Mesendoderm (in vitro differentiated cells): ENCODE measurements around the gene ADH1C.

Experiments
- DNase-seq: peaks from one replicate; pipeline ENCODE4 v3.0.0; 2013
- H2AK5ac ChIP-seq: 2 replicates; pipeline ENCODE4 v1.6.1; 2013; ENCODE audit warnings: low read length, inconsistent platforms
- H2BK120ac ChIP-seq: 2 replicates; pipeline ENCODE4 v1.6.1; 2013; ENCODE audit warnings: low read depth, mild to moderate bottlenecking, low read length, moderate library complexity, mixed read lengths
- H2BK15ac ChIP-seq: replicated peaks from 2 replicates; pipeline ENCODE4 v1.6.1; 2013; ENCODE audit warnings: low read depth, mild to moderate bottlenecking, moderate library complexity
- H2BK5ac ChIP-seq: 2 replicates; pipeline ENCODE4 v1.6.1; 2013; ENCODE audit warnings: low read length, inconsistent platforms
- H3K18ac ChIP-seq: 2 replicates; pipeline ENCODE4 v1.6.1; 2013; ENCODE audit warnings: mild to moderate bottlenecking, low read length, mixed read lengths
- H3K23ac ChIP-seq: one replicate; pipeline ENCODE4 v1.6.1; 2013; ENCODE audit warnings: low read length
- H3K27ac ChIP-seq: 2 replicates; pipeline ENCODE4 v1.5.1; 2013; ENCODE audit warnings: low read depth, mild to moderate bottlenecking, inconsistent platforms, low read length, moderate library complexity
- H3K27me3 ChIP-seq: 2 replicates; pipeline ENCODE4 v1.6.1; 2013; ENCODE audit warnings: low read length, control low read depth, mild to moderate bottlenecking, inconsistent platforms; ENCODE audit not compliant: insufficient read depth, poor library complexity
- H3K36me3 ChIP-seq: 2 replicates; pipeline ENCODE4 v1.6.1; 2013; ENCODE audit warnings: low read length, inconsistent platforms; ENCODE audit not compliant: control insufficient read depth, insufficient read depth
- H3K4ac ChIP-seq: one replicate; pipeline ENCODE4 v1.6.1; 2013; ENCODE audit warnings: low read depth, mild to moderate bottlenecking, low read length, moderate library complexity
- H3K4me1 ChIP-seq: 2 replicates; pipeline ENCODE4 v1.6.1; 2013; ENCODE audit warnings: low read depth, low read length, inconsistent platforms; ENCODE audit not compliant: control insufficient read depth
- H3K4me2 ChIP-seq: 2 replicates; pipeline ENCODE4 v1.6.1; 2013; ENCODE audit warnings: low read length
- H3K4me3 ChIP-seq: 2 replicates; pipeline ENCODE4 v1.5.1; 2013; ENCODE audit warnings: mild to moderate bottlenecking, low read length
- H3K56ac ChIP-seq: one replicate; pipeline ENCODE4 v1.6.1; 2013; ENCODE audit warnings: low read length
- H3K79me1 ChIP-seq: 2 replicates; pipeline ENCODE4 v1.6.1; 2013; ENCODE audit warnings: low read length, inconsistent platforms
- H3K79me2 ChIP-seq: 2 replicates; pipeline ENCODE4 v1.6.1; 2013; ENCODE audit warnings: mild to moderate bottlenecking, low read length; ENCODE audit not compliant: control insufficient read depth, insufficient read depth
- H3K9ac ChIP-seq: 2 replicates; pipeline ENCODE4 v1.6.1; 2013; ENCODE audit warnings: low read length, inconsistent platforms
- H4K5ac ChIP-seq: one replicate; pipeline ENCODE4 v1.6.1; 2013; ENCODE audit warnings: low read length
- H4K8ac ChIP-seq: one replicate; pipeline ENCODE4 v1.6.1; 2013; ENCODE audit warnings: low read depth, mild to moderate bottlenecking, control low read depth, low read length, moderate library complexity
- WGBS: extraction: QIAGEN DNeasy Blood & Tissue Kit; methylation state at CpG from one replicate; pipeline ENCODE4 v1.1.7; 2013; ENCODE audit warnings: low lambda C conversion rate, missing lambda C conversion rate; ENCODE audit not compliant: insufficient coverage; ENCODE audit errors: extremely low coverage; 5-methylcytosine and 5-hydroxymethylcytosine counted together

ADH1C gene

GRCh38 chr4:99362768-99363167 is 10.2 kb upstream of the ADH1C start:
- no peak overlapping the region for H3K27ac ChIP-seq
- no peak overlapping the region for H2BK15ac ChIP-seq
- H3K79me1 ChIP-seq = no peaks in the 10 kb centered on the region
- DNase-seq = no peak
- H3K36me3 ChIP-seq = no peaks in the 10 kb centered on the region
- H4K5ac ChIP-seq = no peak overlapping the region
- no peak overlapping the region for H3K4me3 ChIP-seq
- no peak overlapping the region for H3K18ac ChIP-seq
- H4K8ac ChIP-seq = no peak overlapping the region
- H3K9ac ChIP-seq = no peak overlapping the region
- H3K4me2 ChIP-seq = no peak overlapping the region
- no peak overlapping the region for H3K56ac ChIP-seq
- H3K23ac ChIP-seq = no peak overlapping the region
- no peak overlapping the region for H2AK5ac ChIP-seq
- no peaks in the 10 kb centered on the region for H3K4me1 ChIP-seq
- no peaks in the 10 kb centered on the region for H3K27me3 ChIP-seq
- no peaks in the 10 kb centered on the region for H3K79me2 ChIP-seq
- H2BK120ac ChIP-seq = no peak overlapping the region
- no peak overlapping the region for H3K4ac ChIP-seq
- H2BK5ac ChIP-seq = no peak overlapping the region

GRCh38 chr4:99361899-99362275 is 9.3 kb upstream of the ADH1C start:
- Histone ChIP-seq H4K5ac (no peak overlapping the region), H3K4ac (no peak overlapping the region), H2BK120ac (no peak overlapping the region), H3K4me2 (no peak overlapping the region), H3K9ac (no peak overlapping the region), H3K27ac (no peak overlapping the region), H3K4me3 (no peak overlapping the region), H3K18ac (no peak overlapping the region), H3K23ac (no peak overlapping the region), H3K79me1 (no peaks in the 10 kb centered on the region), H3K56ac (no peak overlapping the region), H3K79me2 (no peaks in the 10 kb centered on the region), H3K4me1 (no peaks in the 10 kb centered on the region), H4K8ac (no peak overlapping the region), H2BK5ac (no peak overlapping the region), H3K27me3 (no peaks in the 10 kb centered on the region), H3K36me3 (no peaks in the 10 kb centered on the region), H2AK5ac (no peak overlapping the region), H2BK15ac (no peak overlapping the region)
- DNase-seq = no peak

GRCh38 chr4:99361268-99361898 is 8.8 kb upstream of the ADH1C start:
- DNase-seq = no peak
- H3K56ac ChIP-seq = no peak overlapping the region
- no peaks in the 10 kb centered on the region for H3K27me3 ChIP-seq
- H3K4me2 ChIP-seq = no peak overlapping the region
- no peaks in the 10 kb centered on the region for H3K36me3 ChIP-seq
- no peak overlapping the region for H3K27ac ChIP-seq
- no peak overlapping the region for H3K23ac ChIP-seq
- H2BK5ac ChIP-seq = no peak overlapping the region
- no peak overlapping the region for H3K18ac ChIP-seq
- no peaks in the 10 kb centered on the region for H3K4me1 ChIP-seq
- no peak overlapping the region for H4K5ac ChIP-seq
- H3K9ac ChIP-seq = no peak overlapping the region
- no peak overlapping the region for H2BK15ac ChIP-seq
- H4K8ac ChIP-seq = no peak overlapping the region
- no peak overlapping the region for H2BK120ac ChIP-seq
- no peaks in the 10 kb centered on the region for H3K79me1 ChIP-seq
- no peak overlapping the region for H3K4ac ChIP-seq
- H3K79me2 ChIP-seq = no peaks in the 10 kb centered on the region
- H2AK5ac ChIP-seq = no peak overlapping the region
- no peak overlapping the region for H3K4me3 ChIP-seq

- no peak for DNase-seq
- H3K4me1 ChIP-seq = no peaks in the 10 kb centered on the region
- no CpG with 5 or more reads among the region's 27 CpGs for WGBS
Observed at GRCh38 chr4:99359480-99360204, 7.1 kb upstream of the ADH1C start.

GRCh38 chr4:99357948-99358347 is 5.4 kb upstream of the ADH1C start:
- Histone ChIP-seq H2BK5ac (no peak overlapping the region), H3K9ac (no peak overlapping the region), H3K4ac (no peak overlapping the region), H3K56ac (no peak overlapping the region), H3K4me1 (no peaks in the 10 kb centered on the region), H4K5ac (no peak overlapping the region), H4K8ac (no peak overlapping the region), H3K79me1 (no peaks in the 10 kb centered on the region), H3K79me2 (no peaks in the 10 kb centered on the region), H2BK15ac (no peak overlapping the region), H3K36me3 (no peaks in the 10 kb centered on the region), H3K18ac (no peak overlapping the region), H2BK120ac (no peak overlapping the region), H2AK5ac (no peak overlapping the region), H3K27me3 (no peaks in the 10 kb centered on the region), H3K4me3 (no peak overlapping the region), H3K4me2 (no peak overlapping the region), H3K27ac (no peak overlapping the region), H3K23ac (no peak overlapping the region)
- DNase-seq = no peak
- WGBS = no CpG with 5 or more reads among the region's 2 CpGs

More at GRCh38 chr4:99359480-99360204, 7.1 kb upstream of the ADH1C start:
- Histone ChIP-seq H3K27me3 (no peaks in the 10 kb centered on the region), H3K4me2 (no peak overlapping the region), H3K9ac (no peak overlapping the region), H3K4me3 (no peak overlapping the region), H2BK120ac (no peak overlapping the region), H2BK15ac (no peak overlapping the region), H3K79me1 (no peaks in the 10 kb centered on the region), H4K5ac (no peak overlapping the region), H3K27ac (no peak overlapping the region), H2AK5ac (no peak overlapping the region), H2BK5ac (no peak overlapping the region), H3K79me2 (no peaks in the 10 kb centered on the region), H3K36me3 (no peaks in the 10 kb centered on the region), H4K8ac (no peak overlapping the region), H3K23ac (no peak overlapping the region), H3K18ac (no peak overlapping the region), H3K56ac (no peak overlapping the region), H3K4ac (no peak overlapping the region)

DNA sequence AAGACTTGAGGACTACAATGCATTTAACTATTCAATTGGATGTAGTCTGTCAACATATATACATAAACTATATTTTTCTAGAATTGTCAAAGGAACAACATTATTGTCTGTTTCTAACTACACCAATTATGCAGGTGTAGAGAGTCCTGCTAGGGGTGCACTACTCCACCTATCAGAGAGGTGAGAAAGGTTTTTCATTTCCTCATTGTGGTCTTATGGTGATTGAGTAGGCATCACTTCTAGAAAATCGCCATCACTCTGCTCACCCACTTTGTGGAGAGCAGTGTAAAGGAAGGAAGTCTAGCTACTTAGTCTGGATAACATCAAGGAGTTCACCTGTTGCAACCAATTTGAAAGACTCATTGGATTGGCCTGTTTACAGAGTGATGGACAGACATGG is 4.4 kb upstream of the ADH1C start:
- no peak overlapping the region for H2BK120ac ChIP-seq
- WGBS = no CpG with 5 or more reads among the region's 1 CpG
- no peak for DNase-seq
- H3K4me3 ChIP-seq = no peak overlapping the region
- no peak overlapping the region for H4K5ac ChIP-seq
- H2AK5ac ChIP-seq = no peak overlapping the region
- H3K23ac ChIP-seq = no peak overlapping the region
- no peaks in the 10 kb centered on the region for H3K79me2 ChIP-seq
- H3K27me3 ChIP-seq = no peaks in the 10 kb centered on the region
- no peak overlapping the region for H3K4me2 ChIP-seq
- no peak overlapping the region for H2BK5ac ChIP-seq
- no peaks in the 10 kb centered on the region for H3K4me1 ChIP-seq
- no peak overlapping the region for H3K56ac ChIP-seq
- H4K8ac ChIP-seq = no peak overlapping the region
- no peak overlapping the region for H3K4ac ChIP-seq
- no peaks in the 10 kb centered on the region for H3K79me1 ChIP-seq
- no peak overlapping the region for H3K27ac ChIP-seq
- no peak overlapping the region for H3K18ac ChIP-seq
- no peak overlapping the region for H2BK15ac ChIP-seq
- no peak overlapping the region for H3K9ac ChIP-seq
- no peaks in the 10 kb centered on the region for H3K36me3 ChIP-seq
